GM12875 (cell line): Measurements from ENCODE around the gene TM4SF5.

Experiments used
- H3K4me3 ChIP-seq: one replicate; pipeline ENCODE4 v1.5.1; 2011; ENCODE audit warnings: low read depth, low read length, control low read depth
- CTCF ChIP-seq: IDR thresholded peaks from 2 replicates; pipeline ENCODE4 v1.5.1; 2011; ENCODE audit warnings: low read depth, mild to moderate bottlenecking, control low read depth, inconsistent platforms, low read length, moderate library complexity, borderline replicate concordance; ENCODE audit not compliant: insufficient read depth

Gene TM4SF5

GRCh38 chr17:4771519-4772234 is at the start of gene TM4SF5:
Gene TM4SF5, plus strand, starts transcription at chr17:4771886. Its CDS starts 37 bp downstream, at chr17:4771923.
- no peak for TF ChIP-seq CTCF
- no peak within 1 kb of the TSS for H3K4me3 ChIP-seq

GRCh38 chr17:4722678-4723240 is 48.9 kb upstream of the TM4SF5 start:
- no peak for TF ChIP-seq CTCF
- no peak overlapping the region for H3K4me3 ChIP-seq

GRCh38 chr17:4724650-4725049 is 47.0 kb upstream of the TM4SF5 start:
- TF ChIP-seq CTCF: no peak
- H3K4me3 ChIP-seq: no peak overlapping the region

- no peak overlapping the region for H3K4me3 ChIP-seq
- no peak for TF ChIP-seq CTCF
Observed at GRCh38 chr17:4725646-4726310, 45.9 kb upstream of the TM4SF5 start.

- H3K4me3 ChIP-seq: no peak overlapping the region
- TF ChIP-seq CTCF: no peak
Observed at GRCh38 chr17:4728124-4728523, 43.6 kb upstream of the TM4SF5 start.

GRCh38 chr17:4733073-4733531 is 38.6 kb upstream of the TM4SF5 start:
- no peak overlapping the region for H3K4me3 ChIP-seq
- TF ChIP-seq CTCF: peak; percentile 75

GRCh38 chr17:4734857-4735475 is 36.7 kb upstream of the TM4SF5 start:
- TF ChIP-seq CTCF: no peak
- H3K4me3 ChIP-seq: no peak overlapping the region
